ENCODE measurements around the gene TPX2. TPM values are rescaled to one million over a fixed set of nuclear protein-coding genes. Genes with fewer than 3 reads are reported as not detected.

Gene TPX2
- 40.5 and 68.8 TPM in 2 replicates for total RNA-seq

GRCh38 chr20:31738729-31739549 is at the start of gene TPX2:
TPX2 (plus strand) TSS chr20:31739290; CDS start chr20:31757477, 18,187 bp downstream.

GRCh38 chr20:31722257-31723068 is 16.6 kb upstream of the TPX2 start, which contains the start of gene BCL2L1:
BCL2L1 (minus strand) TSS chr20:31722868; CDS start chr20:31722218, 650 bp downstream.

GRCh38 chr20:31819083-31819784 is 80.1 kb downstream of the TPX2 start, which contains the start of gene MYLK2:
MYLK2 (plus strand) TSS chr20:31819356; CDS start chr20:31819581, 225 bp downstream.

GRCh38 chr20:31845300-31845863 is 106.3 kb downstream of the TPX2 start, which contains the start of gene FOXS1:
FOXS1 (minus strand) TSS chr20:31845604; CDS start chr20:31845542, 62 bp downstream.

Small RNAs within 50 kb of the gene (small RNA-seq; reads per million reads assigned to genes)
- gene AL160175.1 = not detected

Other genes starting within 250 kb of the TPX2 start
- gene HM13, start 224.8 kb upstream of the TPX2 start, total RNA-seq = 105 and 108 TPM in 2 replicates
- 251 and 348 TPM in 2 replicates for gene ID1, start 134.0 kb upstream of the TPX2 start, total RNA-seq
- not detected in 2 replicates for gene COX4I2, start 101.4 kb upstream of the TPX2 start, total RNA-seq
- 153 TPM in 2 replicates for gene BCL2L1, start 16.4 kb upstream of the TPX2 start, total RNA-seq
- gene MYLK2, start 80.1 kb downstream of the TPX2 start, total RNA-seq = 2.9 and 8.5 TPM in 2 replicates
- 0.48 and 1.3 TPM in 2 replicates for gene FOXS1, start 106.3 kb downstream of the TPX2 start, total RNA-seq
- gene DUSP15, start 131.2 kb downstream of the TPX2 start, total RNA-seq = 0.19 and 0.65 TPM in 2 replicates
- under 0.01 and 0.10 TPM in 2 replicates for gene TTLL9, start 131.3 kb downstream of the TPX2 start, total RNA-seq
- 3.9 and 4.1 TPM in 2 replicates for gene PDRG1, start 212.8 kb downstream of the TPX2 start, total RNA-seq
- gene XKR7, start 228.9 kb downstream of the TPX2 start, total RNA-seq = not detected in 2 replicates

All from vein endothelial cell (primary cell).